ENCODE results near the gene RAD51B.

- TF ChIP-seq EZH2phosphoT487 (IDR thresholded peaks at IDR 0.05; ENCODE audit: borderline replicate concordance, low read length) (no peak), CTCF (conservative IDR thresholded peaks at IDR 0.05; ENCODE audit: low read depth, low read length) (no peak), EZH2 (IDR thresholded peaks at IDR 0.05; ENCODE audit: low read length, unreplicated experiment) (no peak)
Measured at GRCh38 chr14:67859169-67859749, 39.7 kb downstream of the RAD51B start.

Data from PC-3 (cell line).